K562 (cell line): ENCODE measurements around the gene ENSA. TPM values are rescaled to one million over a fixed set of nuclear protein-coding genes. Genes with fewer than 3 reads are reported as not detected.

ENCODE experiments used
- ATF7 ChIP-seq: fragments of 450-650 bp; IDR thresholded peaks from 2 replicates; pipeline ENCODE4 v1.7.1; 2014; ENCODE audit warnings: mild to moderate bottlenecking, moderate library complexity
- DPF2 ChIP-seq: fragments of 450-650 bp; IDR thresholded peaks from 2 replicates; pipeline ENCODE4 v1.6.1; 2016
- FOXK2 ChIP-seq, 2 experiments: fragments of 450-650 bp; IDR thresholded peaks in 1 of 2; conservative IDR thresholded peaks in 1 of 2; 2 replicates each; pipeline ENCODE4 v1.6.1; 2016; ENCODE audit warnings: low read depth in 2 of 2, mild to moderate bottlenecking in 1 of 2
- MAFK ChIP-seq: IDR thresholded peaks from 2 replicates; pipeline ENCODE4 v1.6.1; 2011; ENCODE audit warnings: low read length, improper control_type of control experiment
- PHTF2 ChIP-seq: fragments of 250-450 bp; sonication (Bioruptor Pico); IDR thresholded peaks from 2 replicates; pipeline ENCODE4 v1.5.0; 2021; ENCODE audit warnings: mild to moderate bottlenecking
- TAF9B ChIP-seq: fragments of 450-650 bp; IDR thresholded peaks from 2 replicates; pipeline ENCODE4 v1.6.1; 2018; ENCODE audit warnings: mild to moderate bottlenecking; ENCODE audit not compliant: partially characterized antibody
- ZNF318 ChIP-seq, 2 experiments: fragments of 450-650 bp; IDR thresholded peaks; 2 replicates each; pipeline ENCODE4 v1.6.1; 2016; ENCODE audit warnings: mild to moderate bottlenecking in 2 of 2, borderline replicate concordance in 1 of 2, low read depth in 1 of 2, moderate library complexity in 1 of 2
- ZNF592 ChIP-seq: fragments of 450-650 bp; IDR thresholded peaks from 2 replicates; pipeline ENCODE4 v1.6.1; 2017; ENCODE audit warnings: antibody characterized with exemption, mild to moderate bottlenecking
- polyA plus RNA-seq, 8 experiments: library from polyadenylated mRNA; depleted of rRNA in 4 of 8; stranded (reverse) in 5 of 8; unstranded in 3 of 8; fragments of >200 nt; fragmentation: Nextera tagmentation in 2 of 8; fragmentation: Illumina TruSeq in 1 of 8; extraction: Ambion mirVana in 2 of 8; extraction: Trizol in 1 of 8; gene quantifications; 2 replicates each; pipeline versions ENCODE4 v1.2.1 to v1.2.3, GENCODE V29; 2011 to 2014; ENCODE audit warnings: inconsistent platforms in 1 of 8, missing spikeins in 1 of 8
- total RNA-seq, 7 experiments: library from RNA; depleted of rRNA in 6 of 7; stranded (reverse); fragments of >200 nt in 6 of 7; fragmentation: Illumina TruSeq in 2 of 7; extraction: Trizol in 2 of 7; gene quantifications; 2 replicates each; pipeline versions ENCODE4 v1.2.1 to v1.2.3, GENCODE V29; 2011 to 2021; ENCODE audit warnings: low replicate concordance in 1 of 7
- TF ChIP-seq, protein P1 (sequence below): IDR thresholded peaks from 2 replicates; pipeline ENCODE4 v1.6.1; 2011; ENCODE audit not compliant: insufficient read length; ENCODE audit errors: extremely low read depth
- TF ChIP-seq, protein P2 (sequence below): sonication (generic); formaldehyde crosslinking; IDR thresholded peaks from 2 replicates; pipeline ENCODE4 v1.8.0; 2022; ENCODE audit warnings: missing genetic modification reagents, mild to moderate bottlenecking, moderate library complexity, borderline replicate concordance

The ENSA gene
- total and polyA plus RNA-seq, 9 of the 15 experiments (the other 6 are each of a cell fraction or from before 2014, with no cell fraction given), result 68.1 to 605 (median 188) TPM

DNA sequence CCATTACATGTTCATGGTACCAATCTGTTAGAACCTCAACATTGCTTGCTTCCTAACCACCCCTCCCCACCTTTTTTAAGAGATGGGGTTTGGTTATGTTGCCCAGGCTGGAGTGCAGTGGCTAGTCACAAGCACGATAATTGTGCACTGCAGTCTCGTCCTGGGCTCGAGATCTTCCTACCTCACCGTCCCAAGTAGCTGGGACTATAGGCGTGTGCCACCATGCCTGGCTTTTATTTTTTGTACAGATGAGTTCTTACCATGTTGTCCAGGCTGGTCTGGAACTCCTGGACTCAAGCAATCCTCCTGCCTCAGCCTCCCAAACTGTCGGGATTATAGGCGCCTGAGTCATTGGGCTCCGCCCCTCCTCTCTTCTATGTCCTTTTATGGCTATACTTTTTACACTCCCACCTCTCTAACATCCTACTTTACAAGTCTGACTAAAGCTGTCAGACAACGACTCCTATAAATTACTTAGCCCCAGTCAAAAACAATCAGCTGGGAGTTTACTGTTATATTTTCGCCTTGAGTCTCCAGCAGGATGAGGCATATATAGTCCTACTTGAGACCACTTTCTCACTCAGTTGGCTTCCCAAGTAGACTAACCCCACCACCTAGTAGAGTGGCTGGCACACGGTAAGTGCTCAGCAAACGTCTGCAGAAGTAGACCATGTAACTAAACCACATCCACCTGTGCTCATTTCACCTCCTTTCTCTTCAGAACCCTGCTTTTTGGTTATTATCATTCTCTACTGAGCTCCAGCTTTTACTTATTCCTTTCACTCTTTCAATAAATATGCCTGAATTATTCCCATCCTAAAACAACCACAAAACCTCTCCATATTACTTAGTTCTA lies 13.8 kb downstream of the ENSA start (continued):
- TF ChIP-seq ZNF318 (IDR thresholded peaks at IDR 0.05; ENCODE audit: borderline replicate concordance in 1 of 2, low read depth in 1 of 2) (peak in 1 of 2 experiments; percentile 81; a peak in 2 of 4 replicates), ZNF592 (peak; percentile 92), FOXK2 (conservative IDR thresholded peaks at IDR 0.05 in 1 of 2, IDR thresholded peaks at IDR 0.05 in 1 of 2; ENCODE audit: low read depth in 2 of 2) (no peak), TAF9B (peak; percentile 42), PHTF2 (CRISPR knock-in tag) (no peak), MAFK (peak; percentile 57; the same call in 1 of the 2 replicates), DPF2 (peak; percentile 55), ATF7 (peak; percentile 35; the same call in 1 of the 2 replicates)
- TF ChIP-seq, protein P1, sequence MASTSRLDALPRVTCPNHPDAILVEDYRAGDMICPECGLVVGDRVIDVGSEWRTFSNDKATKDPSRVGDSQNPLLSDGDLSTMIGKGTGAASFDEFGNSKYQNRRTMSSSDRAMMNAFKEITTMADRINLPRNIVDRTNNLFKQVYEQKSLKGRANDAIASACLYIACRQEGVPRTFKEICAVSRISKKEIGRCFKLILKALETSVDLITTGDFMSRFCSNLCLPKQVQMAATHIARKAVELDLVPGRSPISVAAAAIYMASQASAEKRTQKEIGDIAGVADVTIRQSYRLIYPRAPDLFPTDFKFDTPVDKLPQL, result no peak
- TF ChIP-seq, protein P2, sequence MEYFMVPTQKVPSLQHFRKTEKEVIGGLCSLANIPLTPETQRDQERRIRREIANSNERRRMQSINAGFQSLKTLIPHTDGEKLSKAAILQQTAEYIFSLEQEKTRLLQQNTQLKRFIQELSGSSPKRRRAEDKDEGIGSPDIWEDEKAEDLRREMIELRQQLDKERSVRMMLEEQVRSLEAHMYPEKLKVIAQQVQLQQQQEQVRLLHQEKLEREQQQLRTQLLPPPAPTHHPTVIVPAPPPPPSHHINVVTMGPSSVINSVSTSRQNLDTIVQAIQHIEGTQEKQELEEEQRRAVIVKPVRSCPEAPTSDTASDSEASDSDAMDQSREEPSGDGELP (CRISPR knock-in tag), result peak; percentile 75
